Erythroblast (primary cell): ENCODE data around the gene CNTRL.

Experiments used
- DNase-seq, 2 experiments: peaks; one replicate each; lab custom pipeline; 2025; lab: John Stamatoyannopoulos, UW
- GATA1 ChIP-seq: IDR thresholded peaks from 2 replicates; pipeline ENCODE4 v1.6.1; 2011; ENCODE audit warnings: low read depth, mild to moderate bottlenecking, control low read depth, low read length, moderate library complexity
- POLR2A ChIP-seq: IDR thresholded peaks from 2 replicates; pipeline ENCODE4 v1.6.1; 2011; ENCODE audit warnings: mild to moderate bottlenecking, low read length

Gene CNTRL

DNA sequence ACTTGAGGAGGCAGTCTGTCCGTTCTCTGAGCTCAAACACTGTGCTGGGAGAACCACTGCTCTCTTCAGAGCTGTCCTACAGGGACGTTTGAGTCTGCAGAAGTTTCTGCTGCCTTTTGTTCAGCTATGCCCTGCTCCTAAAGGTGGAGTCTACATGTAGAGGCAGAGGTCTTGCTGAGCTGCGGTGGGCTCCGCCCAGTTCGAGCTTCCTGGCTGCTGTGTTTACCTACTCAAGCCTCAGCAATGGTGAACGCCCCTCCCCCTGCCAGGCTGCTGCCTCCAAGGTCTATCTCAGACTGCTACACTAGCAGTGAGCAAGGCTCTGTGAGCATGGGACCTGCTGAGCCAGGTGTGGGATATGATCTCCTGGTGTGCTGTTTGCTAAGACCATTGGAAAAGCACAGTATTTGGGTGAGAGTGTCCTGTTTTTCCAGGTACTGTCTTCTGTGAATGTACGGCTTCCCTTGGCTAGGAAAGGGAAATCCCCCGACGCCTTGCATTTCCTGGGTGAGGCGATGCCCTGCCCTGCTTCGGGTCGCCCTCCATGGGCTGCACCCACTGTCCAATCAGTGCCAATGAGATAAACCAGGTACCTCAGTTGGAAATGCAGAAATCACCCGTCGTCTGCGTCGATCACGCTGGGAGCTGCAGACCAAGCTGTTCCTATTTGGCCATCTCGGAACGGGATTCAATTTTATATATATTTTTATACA is 58.5 kb downstream of the CNTRL start:
- TF ChIP-seq POLR2A (no peak), GATA1 (no peak)
- peak in 1 of 2 experiments; percentile 11 for DNase-seq

DNA sequence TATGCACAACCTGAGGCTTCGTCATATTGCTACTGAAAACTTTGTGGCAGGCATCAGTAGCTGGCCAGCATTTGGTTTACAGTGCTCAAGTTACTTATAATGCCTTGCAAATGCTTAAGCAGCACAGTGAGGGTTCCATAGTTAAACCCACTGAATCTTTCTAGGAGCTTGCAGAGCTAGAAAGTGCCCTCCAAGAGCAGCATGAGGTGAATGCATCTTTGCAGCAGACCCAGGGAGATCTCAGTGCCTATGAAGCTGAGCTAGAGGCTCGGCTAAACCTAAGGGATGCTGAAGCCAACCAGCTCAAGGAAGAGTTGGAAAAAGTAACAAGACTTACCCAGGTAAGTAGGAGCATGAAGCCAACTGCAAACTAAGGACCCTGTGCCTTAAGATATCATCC is 60.9 kb downstream of the CNTRL start:
- no peak for DNase-seq
- TF ChIP-seq POLR2A (no peak), GATA1 (no peak)

DNA sequence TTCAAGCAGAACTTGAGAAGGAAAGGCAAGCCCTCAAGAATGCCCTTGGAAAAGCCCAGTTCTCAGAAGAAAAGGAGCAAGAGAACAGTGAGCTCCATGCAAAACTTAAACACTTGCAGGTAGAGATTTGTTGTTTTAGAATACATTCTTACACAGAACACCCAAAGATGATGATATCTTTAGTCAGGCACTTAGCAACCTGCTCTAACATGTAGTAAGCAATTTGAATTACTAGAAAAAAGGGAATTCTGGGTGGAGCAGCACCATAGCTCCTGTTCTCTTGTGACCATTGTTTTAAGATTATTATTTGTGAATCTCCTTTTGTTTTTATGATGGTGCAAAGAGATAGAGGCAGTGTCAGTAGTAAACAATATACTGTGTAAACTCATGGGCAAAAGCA is 63.8 kb downstream of the CNTRL start:
- TF ChIP-seq GATA1 (no peak), POLR2A (no peak)
- no peak for DNase-seq

DNA sequence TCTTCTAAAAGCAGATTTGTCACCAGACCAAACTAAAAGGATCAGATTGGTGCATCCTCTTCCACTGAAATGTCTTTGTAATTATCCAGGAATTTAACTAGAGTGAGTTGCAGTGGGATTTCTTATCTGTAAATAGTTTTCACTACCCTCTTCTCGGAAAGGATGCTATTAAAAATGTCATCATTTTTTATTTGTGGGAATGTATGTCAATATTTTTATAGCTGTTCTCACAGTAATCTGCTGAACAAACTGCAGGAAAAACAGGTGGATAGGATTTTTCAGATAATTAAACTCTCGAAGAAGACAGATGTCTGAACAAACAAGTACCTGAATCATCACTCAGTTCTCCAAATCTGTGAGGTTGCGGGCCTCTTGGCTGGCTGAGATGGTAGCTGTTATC is 64.2 kb downstream of the CNTRL start:
- TF ChIP-seq GATA1 (no peak), POLR2A (no peak)
- DNase-seq, result no peak

DNA sequence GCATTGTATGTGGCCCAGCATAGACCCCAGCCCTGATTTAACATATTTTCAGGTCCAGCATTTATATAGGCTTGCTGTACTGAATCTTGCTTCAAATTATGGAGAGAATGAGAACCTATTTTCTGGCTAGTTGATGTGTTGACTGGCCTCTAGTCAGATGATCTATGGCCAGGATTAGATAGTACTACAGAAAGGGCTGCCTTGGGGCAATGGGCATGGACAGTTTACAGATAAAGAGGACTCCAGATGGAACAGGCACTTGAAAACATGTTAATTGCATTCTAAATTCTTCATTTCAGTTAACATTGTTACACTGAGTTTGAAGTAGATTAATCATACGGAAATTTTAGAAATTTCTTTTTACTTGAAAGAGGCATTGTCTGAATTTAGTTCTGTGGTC is 65.4 kb downstream of the CNTRL start:
- DNase-seq, result peak in 1 of 2 experiments; percentile 28
- no peak for TF ChIP-seq GATA1
- no peak for TF ChIP-seq POLR2A

DNA sequence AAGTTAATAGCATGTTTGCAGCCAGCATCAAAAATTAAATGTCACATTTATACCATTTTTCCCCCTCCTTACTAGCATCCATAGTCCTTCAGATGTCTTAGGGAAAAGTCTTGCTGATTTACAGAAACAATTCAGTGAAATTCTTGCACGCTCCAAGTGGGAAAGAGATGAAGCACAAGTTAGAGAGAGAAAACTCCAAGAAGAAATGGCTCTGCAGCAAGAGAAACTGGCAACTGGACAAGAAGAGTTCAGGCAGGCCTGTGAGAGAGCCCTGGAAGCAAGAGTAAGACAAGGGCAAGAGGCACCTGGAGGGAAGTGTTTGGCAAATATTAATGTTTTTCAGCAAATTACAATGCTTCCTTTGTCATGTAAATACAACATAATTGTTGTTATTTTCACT is 66.6 kb downstream of the CNTRL start:
- TF ChIP-seq GATA1 (no peak), POLR2A (no peak)
- DNase-seq, result no peak

DNA sequence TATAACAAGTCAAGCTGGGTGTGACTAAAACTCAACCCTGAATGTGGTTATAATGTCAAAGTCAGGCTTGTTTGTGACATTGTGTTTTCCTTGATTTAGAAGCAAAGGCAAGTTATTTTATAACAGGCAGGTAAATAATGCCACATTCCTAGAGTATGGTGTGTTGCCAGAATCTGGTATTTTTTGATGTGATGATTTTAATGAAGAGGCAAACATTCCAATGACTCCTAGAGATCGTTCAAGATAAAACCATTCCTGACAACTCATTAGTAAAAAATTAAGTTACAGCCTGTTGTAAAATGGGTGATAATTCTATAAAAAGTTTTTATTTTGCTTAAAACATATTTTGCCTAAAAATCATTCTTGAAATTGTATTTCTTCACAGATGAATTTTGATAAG is 67.0 kb downstream of the CNTRL start:
- no peak for DNase-seq

DNA sequence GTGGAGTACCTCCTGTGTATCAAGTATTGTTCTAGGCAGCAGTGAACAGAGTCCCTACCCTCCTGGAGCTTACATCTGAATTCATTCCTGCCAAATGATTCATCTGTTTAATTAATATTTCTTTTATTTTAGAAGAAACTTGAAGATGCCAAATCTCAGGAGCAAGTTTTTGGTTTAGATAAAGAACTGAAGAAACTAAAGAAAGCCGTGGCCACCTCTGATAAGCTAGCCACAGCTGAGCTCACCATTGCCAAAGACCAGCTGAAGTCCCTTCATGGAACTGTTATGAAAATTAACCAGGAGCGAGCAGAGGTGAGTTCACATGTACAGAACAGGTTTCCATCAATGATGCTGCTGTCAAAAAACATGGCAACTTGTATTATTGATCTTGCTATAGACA is 69.0 kb downstream of the CNTRL start:
- TF ChIP-seq GATA1, result no peak
- no peak for TF ChIP-seq POLR2A
- peak in 1 of 2 experiments; percentile 45 for DNase-seq

More for the DNA sequence above, 67.0 kb downstream of the CNTRL start:
- TF ChIP-seq GATA1 (no peak), POLR2A (no peak)

DNA sequence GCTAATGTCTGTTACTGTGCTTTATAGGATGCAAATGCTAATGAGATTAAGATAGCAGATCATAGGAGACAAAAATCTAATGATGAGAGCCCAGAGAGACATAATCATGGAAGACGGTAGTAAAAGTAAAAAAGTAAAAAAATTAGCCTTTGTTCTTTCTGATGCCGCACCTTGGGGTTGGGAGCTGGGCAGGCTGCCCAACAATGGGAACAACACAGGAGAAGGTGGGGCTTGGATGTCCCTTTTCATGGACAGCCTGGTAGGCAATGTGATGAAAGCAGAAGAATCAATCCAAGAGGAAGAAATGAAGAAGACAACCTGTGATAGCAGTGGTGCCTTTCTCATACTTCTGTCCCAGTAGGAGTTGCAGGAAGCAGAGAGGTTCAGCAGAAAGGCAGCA is 69.7 kb downstream of the CNTRL start:
- TF ChIP-seq GATA1 (no peak), POLR2A (no peak)
- DNase-seq, result no peak

DNA sequence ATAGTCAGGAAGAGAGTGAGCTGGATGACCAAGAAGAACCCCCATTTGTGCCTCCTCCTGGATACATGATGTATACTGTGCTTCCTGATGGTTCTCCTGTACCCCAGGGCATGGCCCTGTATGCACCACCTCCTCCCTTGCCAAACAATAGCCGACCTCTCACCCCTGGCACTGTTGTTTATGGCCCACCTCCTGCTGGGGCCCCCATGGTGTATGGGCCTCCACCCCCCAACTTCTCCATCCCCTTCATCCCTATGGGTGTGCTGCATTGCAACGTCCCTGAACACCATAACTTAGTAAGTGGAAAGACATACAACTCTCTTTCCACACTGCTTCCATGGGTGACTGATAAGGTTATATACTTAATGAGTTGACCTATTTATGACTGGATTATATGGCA is 75.4 kb downstream of the CNTRL start:
- DNase-seq, result no peak
- TF ChIP-seq POLR2A (no peak), GATA1 (no peak)

DNA sequence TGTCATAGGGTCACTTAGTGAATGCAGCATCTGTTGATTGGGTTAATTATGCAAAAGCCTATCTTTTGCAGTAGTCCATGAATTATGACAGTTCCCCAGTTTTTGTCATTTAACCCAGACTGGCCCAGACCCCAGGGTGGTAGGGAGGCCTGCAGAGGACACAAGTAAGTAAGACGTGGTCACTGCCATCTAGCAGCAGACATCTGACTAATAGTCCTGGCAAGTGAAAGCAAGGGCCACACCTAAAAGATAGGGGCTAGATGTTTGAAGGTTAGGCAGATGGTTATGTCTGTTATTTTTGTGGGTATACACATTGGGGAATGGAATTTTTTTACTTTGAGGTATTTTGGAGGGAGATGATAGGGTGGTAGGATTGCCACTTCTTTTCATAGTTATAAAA is 78.9 kb downstream of the CNTRL start:
- DNase-seq, result peak; percentile 62 to 66
- no peak for TF ChIP-seq POLR2A
- no peak for TF ChIP-seq GATA1

DNA sequence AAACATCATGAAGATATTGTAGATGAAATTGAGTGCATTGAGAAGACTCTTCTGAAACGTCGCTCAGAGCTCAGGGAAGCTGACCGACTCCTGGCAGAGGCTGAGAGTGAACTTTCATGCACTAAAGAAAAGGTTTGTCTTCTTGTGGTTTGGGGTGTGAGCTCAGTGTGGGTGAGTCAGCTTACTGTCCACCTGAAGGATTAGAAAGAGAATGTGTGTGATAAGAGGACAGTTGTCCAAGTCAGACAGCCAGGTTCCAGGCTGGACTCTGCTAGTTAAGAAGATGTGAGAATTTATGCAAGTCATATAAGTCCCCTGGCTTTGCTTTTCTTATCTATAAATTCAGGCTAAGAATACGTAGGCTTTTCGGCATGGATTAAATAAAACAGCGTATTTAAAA is 80.0 kb downstream of the CNTRL start:
- DNase-seq, result peak; percentile 50 to 64
- no peak for TF ChIP-seq GATA1
- TF ChIP-seq POLR2A, result no peak

DNA sequence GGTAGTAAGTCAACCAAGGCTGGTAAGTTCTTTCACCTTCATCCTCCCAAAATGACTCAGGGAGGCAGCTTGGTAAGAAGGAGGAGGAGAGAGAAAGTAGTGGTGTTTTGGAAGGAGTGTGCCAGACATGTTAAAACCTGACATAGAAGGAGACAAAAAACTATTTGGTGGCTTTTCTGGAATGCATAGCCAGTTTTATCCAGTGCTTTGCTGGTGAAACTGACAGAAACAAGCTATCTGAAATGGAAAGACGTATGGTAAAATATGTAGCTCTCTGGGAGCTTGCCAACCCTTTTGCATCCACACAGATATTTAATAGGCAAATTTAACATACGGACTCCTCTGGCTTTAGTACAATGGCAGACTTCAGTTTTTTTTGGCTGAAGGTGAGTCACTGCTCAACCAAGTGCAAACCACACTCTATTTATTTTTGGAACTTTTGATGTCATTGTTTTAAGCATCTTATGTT is 81.5 kb downstream of the CNTRL start:
- TF ChIP-seq GATA1, result no peak
- TF ChIP-seq POLR2A, result no peak
- DNase-seq, result no peak

DNA sequence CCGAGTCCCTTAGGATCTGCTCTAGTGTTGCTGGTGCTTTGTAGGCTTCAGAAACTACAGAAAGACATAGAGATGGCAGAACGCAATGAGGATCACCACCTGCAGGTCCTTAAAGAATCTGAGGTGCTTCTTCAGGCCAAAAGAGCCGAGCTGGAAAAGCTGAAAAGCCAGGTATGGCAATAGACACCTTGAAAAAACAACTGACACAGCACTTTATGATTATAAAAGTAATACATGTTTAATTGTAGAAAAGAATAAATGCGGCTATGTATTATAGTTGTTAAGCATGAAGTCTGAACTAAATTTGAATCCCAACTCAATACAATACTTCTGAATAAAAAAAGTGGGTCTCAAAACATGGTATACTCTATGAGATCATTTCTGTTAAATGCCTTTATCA is 83.2 kb downstream of the CNTRL start:
- DNase-seq, result no peak

DNA sequence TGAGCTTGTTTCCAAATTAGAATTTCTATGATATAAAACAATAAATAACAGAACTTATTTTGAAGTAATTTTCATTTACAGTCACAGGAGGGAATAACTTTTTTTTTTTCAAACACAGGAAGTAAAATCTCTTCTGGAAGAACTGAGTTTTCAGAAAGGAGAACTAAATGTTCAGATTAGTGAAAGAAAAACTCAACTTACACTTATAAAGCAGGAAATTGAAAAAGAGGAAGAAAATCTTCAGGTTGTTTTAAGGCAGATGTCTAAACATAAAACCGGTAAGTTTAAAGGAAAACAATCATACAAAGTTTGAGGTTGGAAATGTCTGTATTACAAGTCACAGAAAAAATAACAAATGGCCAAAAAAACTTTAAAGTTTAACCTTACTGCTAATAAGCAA is 85.3 kb downstream of the CNTRL start:
- TF ChIP-seq GATA1 (no peak), POLR2A (no peak)
- no peak for DNase-seq

More for the DNA sequence above, 83.2 kb downstream of the CNTRL start:
- TF ChIP-seq GATA1 (no peak), POLR2A (no peak)

DNA sequence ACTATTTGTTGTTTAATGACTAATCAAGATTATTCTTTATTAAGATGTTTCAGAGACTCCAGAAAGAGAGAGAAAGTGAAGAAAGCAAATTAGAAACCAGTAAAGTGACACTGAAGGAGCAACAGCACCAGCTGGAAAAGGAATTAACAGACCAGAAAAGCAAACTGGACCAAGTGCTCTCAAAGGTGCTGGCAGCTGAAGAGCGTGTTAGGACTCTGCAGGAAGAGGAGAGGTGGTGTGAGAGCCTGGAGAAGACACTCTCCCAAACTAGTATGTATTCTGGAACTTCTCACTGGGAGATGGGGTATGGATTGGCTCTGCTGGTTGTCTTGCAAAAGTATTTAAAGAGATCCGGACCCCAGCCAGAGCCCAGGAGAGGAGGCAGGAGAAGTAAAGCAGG is 93.3 kb downstream of the CNTRL start:
- no peak for TF ChIP-seq POLR2A

More for the DNA sequence above, 93.3 kb downstream of the CNTRL start:
- DNase-seq, result no peak
